WERI-Rb-1 (cell line): ENCODE measurements around the gene TH.

Source experiments
- DNase-seq: peaks from one replicate; pipeline ENCODE4 v3.0.0-alpha.2; 2020
- H3K27ac ChIP-seq: fragments of 250-450 bp; sonication (Bioruptor Pico); 2 replicates; pipeline ENCODE4 v1.5.1; 2020; ENCODE audit warnings: mild to moderate bottlenecking, moderate library complexity
- H3K27me3 ChIP-seq: fragments of 250-450 bp; sonication (Bioruptor Pico); 2 replicates; pipeline ENCODE4 v1.5.1; 2021; ENCODE audit warnings: mild to moderate bottlenecking, low read depth, moderate library complexity; ENCODE audit not compliant: insufficient read depth, severe bottlenecking
- H3K36me3 ChIP-seq: fragments of 250-450 bp; sonication (Bioruptor Pico); 2 replicates; pipeline ENCODE4 v1.5.1; 2020; ENCODE audit warnings: mild to moderate bottlenecking, moderate library complexity
- H3K4me3 ChIP-seq: 2 replicates; pipeline ENCODE4 v1.5.1; 2011; ENCODE audit warnings: low read depth, mild to moderate bottlenecking, control low read depth, low read length
- H3K9me3 ChIP-seq: fragments of 250-450 bp; sonication (Bioruptor Pico); 2 replicates; pipeline ENCODE4 v1.5.1; 2021; ENCODE audit warnings: mild to moderate bottlenecking, moderate library complexity; ENCODE audit not compliant: severe bottlenecking
- CTCF ChIP-seq: IDR thresholded peaks from 2 replicates; pipeline ENCODE4 v1.5.1; 2011; ENCODE audit warnings: low read depth, mild to moderate bottlenecking, control low read depth, inconsistent platforms, low read length

Gene TH

DNA sequence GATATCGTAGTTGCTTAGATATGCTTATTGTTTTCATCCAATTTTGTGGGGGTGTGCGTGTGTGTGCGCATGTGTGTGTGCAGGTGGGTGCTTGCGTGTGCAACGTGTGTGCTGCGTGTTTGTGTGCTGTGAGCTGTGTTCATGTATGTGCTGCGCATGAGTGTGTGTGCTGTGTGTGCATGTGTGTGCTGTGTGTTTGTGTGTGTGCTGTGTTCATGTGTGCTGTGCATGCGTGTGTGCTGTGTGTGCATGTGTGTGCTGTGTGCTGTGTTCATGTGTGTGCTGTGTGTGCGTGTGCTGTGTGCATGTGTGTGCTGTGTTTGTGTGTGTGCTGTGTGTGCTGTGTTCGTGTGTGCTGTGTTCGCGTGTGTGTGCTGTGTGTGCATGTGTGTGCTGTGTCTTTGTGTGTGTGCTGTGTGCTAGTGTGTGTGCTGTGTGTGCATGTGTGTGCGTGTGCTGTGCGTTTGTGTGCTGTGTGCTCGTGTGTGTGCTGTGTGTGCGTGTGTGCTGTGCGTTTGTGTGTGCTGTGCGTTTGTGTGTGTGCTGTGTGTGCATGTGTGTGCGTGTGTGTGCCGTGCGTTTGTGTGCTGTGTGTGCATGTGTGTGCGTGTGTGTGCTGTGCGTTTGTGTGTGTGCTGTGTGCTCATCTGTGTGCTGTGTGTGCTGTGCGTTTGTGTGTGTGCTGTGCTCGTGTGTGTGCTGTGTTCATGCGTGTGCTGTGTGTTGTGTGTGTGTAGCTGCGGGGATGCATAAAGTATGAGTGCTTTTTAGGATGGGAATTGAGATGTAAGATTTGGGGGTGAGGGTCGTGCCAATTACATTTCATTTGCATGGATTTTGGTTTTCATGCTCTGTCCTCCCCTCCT is 40.0 kb downstream of the TH start:
- no peak for DNase-seq
- TF ChIP-seq CTCF = no peak
- no peaks in the 10 kb centered on the region for H3K9me3 ChIP-seq
- no peak overlapping the region for H3K4me3 ChIP-seq
- H3K36me3 ChIP-seq = no peaks in the 10 kb centered on the region
- peaks cover 89% of the 10 kb centered on the region for H3K27me3 ChIP-seq
- H3K27ac ChIP-seq = no peak overlapping the region

DNA sequence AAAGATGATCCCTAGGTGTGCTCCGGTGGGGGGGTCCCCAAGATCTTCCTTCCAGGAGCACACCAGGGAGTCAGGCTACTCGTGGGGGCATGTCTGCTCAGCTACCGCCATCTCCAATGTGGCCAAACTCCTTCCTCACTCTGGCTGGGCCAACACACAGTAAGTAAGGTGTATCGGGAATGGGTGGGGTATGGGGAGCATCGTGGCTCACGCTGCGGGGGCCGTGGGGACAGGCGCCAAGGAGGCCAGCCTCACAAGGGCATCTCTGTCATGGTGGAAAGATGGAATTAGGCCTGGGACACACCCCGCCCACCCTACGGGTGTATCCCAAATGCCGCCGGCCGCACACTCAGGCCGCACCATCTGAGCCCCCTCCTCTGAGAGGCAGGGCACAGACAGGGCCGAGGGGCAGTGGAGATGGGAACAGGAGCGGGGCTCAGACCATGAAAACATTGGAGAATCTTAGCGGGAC is 40.7 kb downstream of the TH start:
- H3K36me3 ChIP-seq = no peaks in the 10 kb centered on the region
- H3K27me3 ChIP-seq = peaks cover 82% of the 10 kb centered on the region
- TF ChIP-seq CTCF = no peak

DNA sequence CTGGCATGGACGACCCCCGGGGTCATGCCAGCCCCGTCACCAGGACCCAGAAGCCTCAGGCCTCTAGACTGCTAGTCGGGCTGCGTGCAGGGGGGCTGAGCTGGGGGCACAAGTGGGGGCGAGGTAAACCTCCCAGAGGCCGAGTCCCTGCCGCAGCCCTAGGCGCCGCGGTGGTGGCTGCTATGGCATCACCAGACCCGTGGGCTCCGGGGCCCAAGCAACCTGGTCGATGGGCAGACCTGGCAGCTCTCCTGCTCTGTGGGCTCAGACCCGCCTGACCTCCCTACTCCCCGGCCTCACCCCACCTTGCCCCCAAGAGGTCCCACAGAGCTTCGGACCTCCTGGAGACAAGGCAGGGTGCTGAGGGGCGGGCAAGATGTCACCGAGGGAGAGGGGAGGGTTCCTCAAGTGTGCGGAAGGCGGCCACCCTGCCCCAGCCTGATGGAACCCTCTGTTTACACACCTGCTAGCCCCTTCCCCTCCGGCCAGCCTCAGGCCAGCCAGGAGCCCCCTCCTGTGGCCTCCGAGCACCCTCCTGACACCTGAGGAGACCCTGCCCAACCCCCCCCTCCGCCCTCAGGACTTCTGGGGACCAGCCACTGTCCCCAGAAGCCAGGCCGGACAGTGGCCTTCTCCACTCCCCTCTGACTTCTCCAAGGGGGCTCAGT is 41.8 kb downstream of the TH start:
- Histone ChIP-seq H3K4me3 (no peak overlapping the region), H3K27ac (no peak overlapping the region), H3K36me3 (no peaks in the 10 kb centered on the region), H3K9me3 (no peaks in the 10 kb centered on the region), H3K27me3 (peaks cover 71% of the 10 kb centered on the region)
- TF ChIP-seq CTCF = no peak
- no peak for DNase-seq

More for the DNA sequence above, 40.7 kb downstream of the TH start:
- no peak overlapping the region for H3K4me3 ChIP-seq
- H3K9me3 ChIP-seq = no peaks in the 10 kb centered on the region
- H3K27ac ChIP-seq = no peak overlapping the region
- no peak for DNase-seq

- Histone ChIP-seq H3K9me3 (no peaks in the 10 kb centered on the region), H3K36me3 (no peaks in the 10 kb centered on the region), H3K27me3 (peaks cover 71% of the 10 kb centered on the region), H3K27ac (no peak overlapping the region), H3K4me3 (no peak overlapping the region)
- no peak for TF ChIP-seq CTCF
- no peak for DNase-seq
Observed at GRCh38 chr11:2129308-2129698, 42.3 kb downstream of the TH start.

DNA sequence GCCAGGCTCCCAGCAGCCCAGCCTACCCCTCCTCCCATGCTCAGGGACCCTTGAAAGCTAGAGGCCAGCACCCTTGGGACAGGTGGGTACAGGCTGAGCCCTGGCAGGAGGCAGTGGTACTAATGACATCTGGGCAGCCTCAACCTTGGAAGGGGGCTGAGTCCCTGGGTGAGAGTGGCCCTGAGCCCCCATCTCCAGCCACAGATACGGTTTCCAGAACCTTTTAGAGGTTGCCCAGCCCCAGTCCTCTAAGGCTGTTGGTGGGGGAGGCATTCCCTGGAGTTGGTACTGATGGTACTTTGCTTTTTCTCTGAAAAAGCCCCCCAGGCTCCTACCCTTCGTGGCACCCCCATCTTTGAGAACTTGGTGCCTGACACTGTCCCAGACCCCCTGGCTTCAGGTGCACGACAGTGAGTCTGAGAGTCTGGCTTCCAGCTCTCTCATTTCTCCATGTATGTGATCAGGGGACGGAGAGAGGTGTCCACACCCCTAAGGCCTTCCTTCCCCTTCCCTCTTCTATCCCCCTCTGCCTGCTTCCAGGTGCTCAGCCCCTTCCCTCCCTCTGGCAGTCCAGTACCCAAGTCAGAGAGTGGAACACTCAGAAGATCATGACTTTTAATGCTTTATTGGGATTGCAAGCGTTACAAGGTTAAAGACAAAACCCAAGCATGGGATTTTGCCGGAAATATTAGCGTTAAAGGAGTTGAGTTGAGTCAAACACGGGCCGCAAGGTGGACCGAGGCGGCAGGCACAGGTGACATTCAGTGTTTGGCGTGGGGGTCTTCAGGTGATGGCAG is 42.9 kb downstream of the TH start:
- DNase-seq = no peak
- H3K27ac ChIP-seq = no peak overlapping the region
- no peak overlapping the region for H3K4me3 ChIP-seq
- H3K27me3 ChIP-seq = peaks cover 71% of the 10 kb centered on the region
- no peak for TF ChIP-seq CTCF
- H3K9me3 ChIP-seq = no peaks in the 10 kb centered on the region
- no peaks in the 10 kb centered on the region for H3K36me3 ChIP-seq
